Vagina (tissue), 2 donors: ENCODE data around the gene RANBP17. TPM values are rescaled to one million over a fixed set of nuclear protein-coding genes. Genes with fewer than 3 reads are reported as not detected.
"Not testable (repeated sequence)": the region's sequence is repeated elsewhere in the genome, so short reads cannot be mapped to it uniquely, and the experiment has no call there.

Experiments used
- DNase-seq, 2 donors: peaks; one replicate each; pipeline ENCODE4 v3.0.0-alpha.2; 2017; ENCODE audit errors: extremely low spot score in 2 of 2
- H3K27ac ChIP-seq: fragments of 200-600 bp; sonication (generic); one replicate; pipeline ENCODE4 v1.5.1; 2019
- H3K27me3 ChIP-seq: fragments of 200-600 bp; sonication (generic); one replicate; pipeline ENCODE4 v1.5.1; 2019
- H3K36me3 ChIP-seq, 2 donors: fragments of 200-600 bp; sonication (generic); one replicate each; pipeline ENCODE4 v1.5.1; 2017 to 2019
- H3K4me1 ChIP-seq: fragments of 200-600 bp; sonication (generic); one replicate; pipeline ENCODE4 v1.5.1; 2019
- H3K4me3 ChIP-seq, 2 donors: fragments of 200-600 bp; sonication (generic); 1 replicate in 1 of 2; 2 replicates in 1 of 2; pipeline ENCODE4 v1.5.1; 2016 to 2019
- H3K9me3 ChIP-seq: fragments of 200-600 bp; sonication (generic); one replicate; pipeline ENCODE4 v1.5.1; 2019
- POLR2A ChIP-seq, 2 donors: fragments of 450-650 bp; IDR thresholded peaks; one replicate each; pipeline ENCODE4 v1.6.1; 2017; ENCODE audit warnings: antibody characterized with exemption in 2 of 2, mild to moderate bottlenecking in 2 of 2, moderate library complexity in 2 of 2
- POLR2AphosphoS5 ChIP-seq, 2 donors: sonication (generic); formaldehyde crosslinking; IDR thresholded peaks; one replicate each; pipeline ENCODE4 v1.9.0; 2017; ENCODE audit warnings: antibody characterized with exemption in 2 of 2, mild to moderate bottlenecking in 2 of 2, low read depth in 1 of 2; ENCODE audit not compliant: insufficient read depth in 1 of 2
- intact Hi-C: fragments of 100-400 bp; cut with DNase I; formaldehyde crosslinking; loops from one replicate; pipeline ENCODE4 v1.15.1; 2023
- total RNA-seq: library from RNA; depleted of rRNA; stranded (reverse); fragments of >200 nt; gene quantifications from one replicate; pipeline ENCODE4 v1.2.3, GENCODE V29; 2016
- TF ChIP-seq, protein P1 (sequence below), 3 experiments: fragments of 450-650 bp in 2 of 3; fragments of 200-600 bp in 1 of 3; sonication (generic) in 1 of 3; IDR thresholded peaks; one replicate each; pipeline ENCODE4 v1.5.1; 2017 to 2019; ENCODE audit warnings: antibody characterized with exemption in 3 of 3, mild to moderate bottlenecking in 2 of 3, moderate library complexity in 2 of 3

Gene RANBP17
- total RNA-seq, 1 donor from 2014 or later = 5.4 TPM

DNA sequence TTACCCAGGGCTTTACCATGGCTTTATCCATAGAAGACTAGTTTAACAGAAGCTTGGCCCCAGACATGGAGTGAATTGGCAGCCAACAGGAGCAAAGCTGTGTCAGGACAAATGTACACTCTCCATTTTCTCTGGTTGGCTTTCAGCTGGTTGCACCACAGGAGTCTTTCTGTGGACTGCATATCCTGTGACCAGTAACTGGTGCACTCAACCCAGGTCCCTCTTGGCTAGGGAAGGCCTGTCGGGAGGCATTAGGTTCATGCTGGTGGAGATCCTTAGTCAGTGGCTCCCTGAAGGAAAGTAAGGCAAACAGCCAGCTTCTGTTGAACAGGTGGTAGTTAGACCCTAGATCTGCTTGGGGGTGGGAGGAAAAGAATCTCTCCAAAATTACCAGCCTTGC lies 300.3 kb downstream of the RANBP17 start:
- TF ChIP-seq POLR2A (IDR thresholded peaks at IDR 0.05) (no peak), POLR2AphosphoS5 (IDR thresholded peaks at IDR 0.05; ENCODE audit: insufficient read depth in 1 of 2, low read depth in 1 of 2) (no peak)
- TF ChIP-seq, protein P1, sequence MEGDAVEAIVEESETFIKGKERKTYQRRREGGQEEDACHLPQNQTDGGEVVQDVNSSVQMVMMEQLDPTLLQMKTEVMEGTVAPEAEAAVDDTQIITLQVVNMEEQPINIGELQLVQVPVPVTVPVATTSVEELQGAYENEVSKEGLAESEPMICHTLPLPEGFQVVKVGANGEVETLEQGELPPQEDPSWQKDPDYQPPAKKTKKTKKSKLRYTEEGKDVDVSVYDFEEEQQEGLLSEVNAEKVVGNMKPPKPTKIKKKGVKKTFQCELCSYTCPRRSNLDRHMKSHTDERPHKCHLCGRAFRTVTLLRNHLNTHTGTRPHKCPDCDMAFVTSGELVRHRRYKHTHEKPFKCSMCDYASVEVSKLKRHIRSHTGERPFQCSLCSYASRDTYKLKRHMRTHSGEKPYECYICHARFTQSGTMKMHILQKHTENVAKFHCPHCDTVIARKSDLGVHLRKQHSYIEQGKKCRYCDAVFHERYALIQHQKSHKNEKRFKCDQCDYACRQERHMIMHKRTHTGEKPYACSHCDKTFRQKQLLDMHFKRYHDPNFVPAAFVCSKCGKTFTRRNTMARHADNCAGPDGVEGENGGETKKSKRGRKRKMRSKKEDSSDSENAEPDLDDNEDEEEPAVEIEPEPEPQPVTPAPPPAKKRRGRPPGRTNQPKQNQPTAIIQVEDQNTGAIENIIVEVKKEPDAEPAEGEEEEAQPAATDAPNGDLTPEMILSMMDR (IDR thresholded peaks at IDR 0.05) = no peak
- Histone ChIP-seq H3K4me1 (no peaks in the 10 kb centered on the region), H3K9me3 (no peaks in the 10 kb centered on the region), H3K27ac (no peak overlapping the region), H3K36me3 (no peaks in the 10 kb centered on the region), H3K27me3 (no peaks in the 10 kb centered on the region), H3K4me3 (no peak overlapping the region)
- intact Hi-C loops = no loop called here
- DNase-seq = no peak

DNA sequence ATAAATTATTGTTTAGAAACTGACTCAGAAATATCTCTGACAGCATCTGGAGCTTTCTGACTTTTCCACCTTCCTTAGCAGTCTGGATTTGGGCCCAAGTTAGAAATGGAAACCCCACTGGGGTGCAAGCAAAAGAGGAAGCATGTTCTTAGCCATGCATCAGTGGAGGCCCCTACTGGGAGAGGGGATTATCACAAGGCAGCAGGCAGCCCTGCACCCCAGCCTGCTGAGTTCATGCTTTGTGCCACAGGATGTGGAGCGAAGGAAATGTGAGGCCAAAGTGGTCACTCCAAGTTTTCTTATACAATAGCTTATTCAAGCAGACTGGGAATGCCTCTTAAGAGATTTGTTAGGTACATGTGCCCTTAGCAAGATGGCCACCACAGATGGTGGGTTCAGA lies 300.8 kb downstream of the RANBP17 start:
- no peak overlapping the region for H3K27ac ChIP-seq
- intact Hi-C loops = no loop called here
- no peaks in the 10 kb centered on the region for H3K9me3 ChIP-seq
- no peak overlapping the region for H3K4me3 ChIP-seq
- TF ChIP-seq, protein P1 (IDR thresholded peaks at IDR 0.05) = no peak
- TF ChIP-seq POLR2A (IDR thresholded peaks at IDR 0.05) = no peak
- TF ChIP-seq POLR2AphosphoS5 (IDR thresholded peaks at IDR 0.05; ENCODE audit: insufficient read depth in 1 of 2, low read depth in 1 of 2) = no peak
- H3K27me3 ChIP-seq = no peaks in the 10 kb centered on the region
- H3K36me3 ChIP-seq = no peaks in the 10 kb centered on the region
- DNase-seq = no peak
- H3K4me1 ChIP-seq = no peaks in the 10 kb centered on the region

DNA sequence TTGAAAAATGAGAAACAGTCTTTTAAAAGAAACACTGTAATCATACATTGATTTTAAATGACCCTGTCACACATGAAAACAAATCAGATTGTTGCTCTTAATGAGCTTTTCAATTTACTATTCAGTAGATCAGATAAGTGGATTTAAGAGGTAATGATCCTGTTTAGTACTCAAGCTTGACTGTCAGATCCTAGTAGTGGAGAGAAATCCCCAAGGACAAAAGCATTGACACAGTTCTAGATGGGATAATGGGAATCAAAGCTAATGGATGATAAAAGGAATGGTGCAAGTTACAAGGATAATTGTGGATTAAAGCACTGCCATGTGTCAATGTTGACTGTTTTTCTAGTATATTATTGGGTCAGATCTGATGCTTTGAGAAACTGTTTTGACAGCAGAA lies 304.9 kb downstream of the RANBP17 start:
- TF ChIP-seq POLR2A (IDR thresholded peaks at IDR 0.05) (no peak), POLR2AphosphoS5 (IDR thresholded peaks at IDR 0.05; ENCODE audit: insufficient read depth in 1 of 2, low read depth in 1 of 2) (no peak)
- TF ChIP-seq, protein P1 (IDR thresholded peaks at IDR 0.05) = no peak
- no peak overlapping the region for H3K4me3 ChIP-seq
- no peak for DNase-seq
- no peak overlapping the region for H3K27ac ChIP-seq
- intact Hi-C loops = no loop called here
- H3K9me3 ChIP-seq = no peaks in the 10 kb centered on the region
- H3K36me3 ChIP-seq = no peaks in the 10 kb centered on the region
- H3K27me3 ChIP-seq = no peaks in the 10 kb centered on the region
- H3K4me1 ChIP-seq = no peaks in the 10 kb centered on the region

DNA sequence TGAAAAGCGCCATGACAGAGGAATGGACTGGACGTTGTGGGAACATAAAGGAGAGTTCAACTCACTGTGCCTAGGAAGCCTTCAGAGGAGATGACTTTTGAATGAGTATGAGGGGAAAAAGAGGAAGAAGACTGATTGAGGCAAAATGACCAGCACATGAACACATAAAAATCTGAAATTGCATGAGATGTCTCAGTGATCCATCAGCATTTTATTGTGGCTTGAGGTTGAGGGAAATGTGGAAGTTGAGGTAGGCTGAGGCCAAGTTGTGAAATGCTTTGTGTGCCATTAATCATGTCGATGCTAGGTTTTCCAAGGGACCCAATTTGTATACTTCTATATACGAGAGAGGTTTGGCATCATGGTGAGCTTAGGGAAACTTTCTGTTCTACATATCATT lies 306.4 kb downstream of the RANBP17 start:
- Histone ChIP-seq H3K4me3 (no peak overlapping the region), H3K4me1 (no peaks in the 10 kb centered on the region), H3K27me3 (no peaks in the 10 kb centered on the region), H3K9me3 (no peaks in the 10 kb centered on the region), H3K27ac (no peak overlapping the region), H3K36me3 (no peaks in the 10 kb centered on the region)
- no peak for TF ChIP-seq POLR2AphosphoS5 (IDR thresholded peaks at IDR 0.05; ENCODE audit: insufficient read depth in 1 of 2, low read depth in 1 of 2)
- TF ChIP-seq POLR2A (IDR thresholded peaks at IDR 0.05) = no peak
- TF ChIP-seq, protein P1 (IDR thresholded peaks at IDR 0.05) = no peak
- no peak for DNase-seq
- intact Hi-C loops = no loop called here

DNA sequence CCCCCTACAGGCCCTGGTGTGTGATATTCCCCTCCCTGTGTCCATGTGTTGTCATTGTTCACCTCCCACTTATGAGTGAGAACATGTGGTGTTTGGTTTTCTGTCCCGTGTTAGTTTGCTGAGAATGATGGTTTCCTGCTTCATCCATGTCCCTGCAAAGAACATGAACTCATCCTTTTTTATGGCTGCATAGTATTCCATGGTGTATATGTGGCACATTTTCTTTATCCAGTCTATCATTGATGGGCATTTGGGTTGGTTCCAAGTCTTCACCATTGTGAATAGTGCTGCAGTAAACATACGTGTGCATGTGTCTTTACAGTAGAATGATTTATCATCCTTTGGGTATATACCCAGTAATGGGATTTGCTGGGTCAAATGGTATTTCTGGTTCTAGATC lies 313.1 kb downstream of the RANBP17 start:
- H3K27ac ChIP-seq, H3K36me3 ChIP-seq, H3K4me1 ChIP-seq, DNase-seq, H3K27me3 ChIP-seq, H3K9me3 ChIP-seq, intact Hi-C loops, H3K4me3 ChIP-seq: not testable (repeated sequence)

DNA sequence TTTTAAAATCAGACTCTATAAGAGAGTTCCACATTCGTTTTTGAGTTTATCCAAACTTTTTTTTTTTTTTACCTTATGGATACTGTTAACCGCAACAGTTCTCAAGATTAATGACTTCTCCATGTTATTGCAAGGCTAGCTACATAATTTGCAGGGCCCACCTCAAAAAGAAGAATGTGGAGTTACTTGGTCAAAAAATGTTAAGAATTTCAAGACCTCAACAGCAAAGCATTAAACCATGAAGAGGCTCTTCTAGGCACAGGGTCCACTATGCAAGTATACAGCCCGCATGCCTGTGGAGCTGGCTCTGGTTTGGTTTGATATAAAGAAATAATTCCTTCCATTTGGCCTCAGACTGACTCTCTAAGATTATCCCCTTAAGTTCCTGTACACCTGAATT lies 313.9 kb downstream of the RANBP17 start:
- TF ChIP-seq POLR2AphosphoS5 (IDR thresholded peaks at IDR 0.05; ENCODE audit: insufficient read depth in 1 of 2, low read depth in 1 of 2) (no peak), POLR2A (IDR thresholded peaks at IDR 0.05) (no peak)
- TF ChIP-seq, protein P1 (IDR thresholded peaks at IDR 0.05) = no peak
- DNase-seq = no peak
- Histone ChIP-seq H3K4me3 (no peak overlapping the region), H3K9me3 (no peaks in the 10 kb centered on the region), H3K27ac (no peak overlapping the region), H3K36me3 (no peaks in the 10 kb centered on the region), H3K4me1 (no peaks in the 10 kb centered on the region), H3K27me3 (no peaks in the 10 kb centered on the region)
- intact Hi-C loops = no loop called here

DNA sequence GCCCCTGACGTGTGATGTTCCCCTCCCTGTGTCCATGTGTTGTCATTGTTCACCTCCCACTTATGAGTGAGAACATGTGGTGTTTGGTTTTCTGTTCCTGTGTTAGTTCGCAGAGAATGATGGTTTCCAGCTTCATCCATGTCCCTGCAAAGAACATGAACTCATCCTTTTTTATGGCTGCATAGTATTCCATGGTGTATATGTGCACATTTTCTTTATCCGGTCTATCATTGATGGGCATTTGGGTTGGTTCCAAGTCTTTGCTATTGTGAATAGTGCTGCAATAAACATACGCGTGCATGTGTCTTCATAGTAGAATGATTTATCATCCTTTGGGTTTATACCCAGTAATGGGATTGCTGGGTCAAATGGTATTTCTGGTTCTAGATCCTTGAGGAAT lies 316.4 kb downstream of the RANBP17 start:
- H3K27ac ChIP-seq, H3K27me3 ChIP-seq, H3K9me3 ChIP-seq, H3K4me1 ChIP-seq, DNase-seq, H3K4me3 ChIP-seq, intact Hi-C loops, H3K36me3 ChIP-seq: not testable (repeated sequence)
